AG08396 (cell line): ENCODE measurements around the gene RTTN.

Experiments
- DNase-seq: peaks from one replicate; pipeline ENCODE4 v3.0.0; 2012; ENCODE audit warnings: low spot score, mixed read lengths

The RTTN gene

GRCh38 chr18:70024829-70025228, 180.7 kb downstream of the RTTN start:
- DNase-seq: no peak

- no peak for DNase-seq
These were observed 181.4 kb downstream of the RTTN start for GRCh38 chr18:70024093-70024492.

GRCh38 chr18:70022636-70023035, 182.9 kb downstream of the RTTN start:
- DNase-seq: no peak

GRCh38 chr18:70021498-70021897, 184.0 kb downstream of the RTTN start:
- DNase-seq: no peak

GRCh38 chr18:70021043-70021442, 184.4 kb downstream of the RTTN start:
- no peak for DNase-seq

- no peak for DNase-seq
These were observed 185.5 kb downstream of the RTTN start for GRCh38 chr18:70019991-70020390.

GRCh38 chr18:70019136-70019535, 186.4 kb downstream of the RTTN start:
- no peak for DNase-seq

- DNase-seq: no peak
These were observed 190.4 kb downstream of the RTTN start for GRCh38 chr18:70015127-70015526.

- DNase-seq: no peak
These were observed 199.9 kb downstream of the RTTN start for GRCh38 chr18:70005580-70005979.

- no peak for DNase-seq
These were observed 200.8 kb downstream of the RTTN start for GRCh38 chr18:70004696-70005095.

- no peak for DNase-seq
These were observed 205.8 kb downstream of the RTTN start for GRCh38 chr18:69999656-70000055.

GRCh38 chr18:69998523-69998987, 206.9 kb downstream of the RTTN start:
- DNase-seq: no peak

GRCh38 chr18:69996951-69997798, 208.3 kb downstream of the RTTN start:
- DNase-seq: no peak

- DNase-seq: no peak
These were observed 209.1 kb downstream of the RTTN start for GRCh38 chr18:69996417-69996816.

GRCh38 chr18:69995774-69996173, 209.7 kb downstream of the RTTN start:
- DNase-seq: no peak

- DNase-seq: no peak
These were observed 212.7 kb downstream of the RTTN start for GRCh38 chr18:69992776-69993175.

GRCh38 chr18:69987870-69988269, 217.6 kb downstream of the RTTN start:
- no peak for DNase-seq

- DNase-seq: no peak
These were observed 220.2 kb downstream of the RTTN start for GRCh38 chr18:69985239-69985638.

GRCh38 chr18:69982417-69982816, 223.1 kb downstream of the RTTN start:
- no peak for DNase-seq

- no peak for DNase-seq
These were observed 223.5 kb downstream of the RTTN start for GRCh38 chr18:69981948-69982347.

- no peak for DNase-seq
These were observed 224.3 kb downstream of the RTTN start for GRCh38 chr18:69980982-69981804.

GRCh38 chr18:69980509-69980908, 225.0 kb downstream of the RTTN start:
- DNase-seq: no peak
